ENCODE results near the gene KCNA1.

GRCh38 chr12:4892418-4892817 is 17.3 kb upstream of the KCNA1 start:
- TF ChIP-seq POLR2A (IDR thresholded peaks at IDR 0.05; ENCODE audit: low read depth, low read length) (no peak), POLR2AphosphoS5 (IDR thresholded peaks at IDR 0.05; ENCODE audit: low read depth, low read length) (no peak)
